GM19397 (cell line): ENCODE data around the gene ZNF165.
A peak's percentile ranks its signal among the peaks of the same experiment; 100 is the strongest.
"Not testable (repeated sequence)": the region's sequence is repeated elsewhere in the genome, so short reads cannot be mapped to it uniquely, and the experiment has no call there.

Experiments
- ATAC-seq: cut with Tn5 transposase; IDR thresholded peaks from one replicate; pipeline ENCODE4 v1.9.1; 2021; ENCODE audit warnings: mild to moderate bottlenecking, moderate library complexity; ENCODE audit not compliant: unreplicated experiment

The ZNF165 gene

DNA sequence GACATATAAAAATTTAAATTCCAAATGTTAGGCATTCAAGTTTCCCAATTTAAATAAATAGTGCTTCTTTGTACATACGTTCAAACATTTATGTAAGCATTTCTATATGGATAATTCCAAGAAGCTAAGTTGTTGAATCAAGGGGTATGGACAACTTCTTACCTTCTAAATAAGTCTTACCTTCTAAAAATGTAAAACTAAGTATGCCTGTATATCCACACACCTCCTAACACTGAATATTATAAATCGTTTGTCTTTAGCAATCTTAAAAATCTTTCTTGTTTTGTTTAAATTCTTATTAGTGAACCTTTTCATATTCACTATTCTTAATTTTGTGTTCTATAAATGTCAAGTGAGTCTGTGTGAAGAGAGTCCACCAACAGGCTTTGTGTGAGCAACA is 41.5 kb downstream of the ZNF165 start:
- no peak for ATAC-seq

DNA sequence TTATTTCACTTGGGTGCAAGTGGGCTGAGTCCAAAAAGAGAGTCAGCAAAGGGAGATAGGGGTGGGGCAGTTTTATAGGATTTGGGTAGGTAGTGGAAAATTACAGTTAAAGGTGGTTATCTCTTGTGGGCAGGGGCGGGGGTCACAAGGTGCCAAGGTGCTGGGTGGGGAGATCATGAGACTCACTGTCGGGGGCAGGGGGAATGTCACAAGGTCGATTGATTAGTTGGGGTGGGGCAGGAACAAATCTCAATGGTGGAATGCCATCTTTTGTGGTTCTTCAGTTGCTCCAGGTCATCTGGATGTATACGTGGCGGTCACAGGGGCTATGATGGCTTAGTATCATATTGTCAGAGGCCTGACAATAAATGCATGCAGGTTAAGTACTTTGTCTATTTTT is 41.9 kb downstream of the ZNF165 start:
- not testable (repeated sequence) for ATAC-seq

DNA sequence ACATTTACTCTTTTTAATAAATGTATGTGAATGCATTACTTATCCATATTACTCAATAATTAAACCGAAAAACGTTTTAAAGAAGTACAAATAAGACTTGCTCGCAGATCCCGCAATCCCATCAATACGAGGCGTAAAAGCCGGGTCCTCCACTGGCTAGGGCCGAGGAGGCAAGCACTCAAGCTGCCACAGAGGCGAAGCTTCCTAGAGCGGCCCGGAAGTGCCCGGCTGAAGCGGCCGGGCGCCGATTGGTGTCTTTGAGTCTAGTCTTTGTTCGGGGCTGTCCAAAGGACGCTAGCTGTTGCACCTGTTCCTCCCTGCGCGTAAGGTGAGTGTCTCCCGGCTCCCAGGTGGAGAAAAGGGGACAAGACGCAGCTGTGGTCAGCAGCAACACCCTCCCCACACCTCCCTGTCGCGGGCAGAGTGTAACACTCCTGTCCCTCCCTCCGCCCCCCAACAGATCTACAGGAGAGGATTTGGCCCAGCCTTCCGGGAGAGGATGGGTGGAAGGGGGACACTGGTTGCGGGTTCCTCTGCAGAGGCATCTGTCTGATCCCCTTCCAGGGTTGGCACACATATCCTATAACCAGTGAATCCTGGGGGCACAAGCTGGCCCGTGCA is 44.1 kb downstream of the ZNF165 start, which contains the start of gene ZSCAN16:
Gene ZSCAN16, plus strand, starts transcription at position 260 of the 621 bp plus-strand sequence. CDS start 835 bp downstream, outside the sequence.
- ATAC-seq: peak; percentile 96

DNA sequence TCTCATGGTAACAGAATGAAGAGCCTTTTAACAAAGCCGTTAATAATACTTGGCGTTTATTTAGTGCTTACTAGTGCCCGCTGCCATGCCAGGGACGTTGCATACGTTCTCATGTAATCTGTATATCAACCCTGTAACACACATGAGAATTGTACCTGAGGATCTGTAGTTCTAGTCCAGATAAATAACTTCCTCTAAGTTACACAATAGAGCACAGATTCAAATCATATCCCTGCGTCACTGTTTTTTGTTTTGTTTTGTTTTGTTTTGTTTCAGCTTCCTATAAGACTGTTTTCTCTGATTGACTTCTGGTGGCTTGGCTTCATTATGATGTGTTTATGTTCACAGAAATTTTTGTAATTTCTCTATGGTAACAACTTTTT is 44.6 kb downstream of the ZNF165 start:
- ATAC-seq: no peak

DNA sequence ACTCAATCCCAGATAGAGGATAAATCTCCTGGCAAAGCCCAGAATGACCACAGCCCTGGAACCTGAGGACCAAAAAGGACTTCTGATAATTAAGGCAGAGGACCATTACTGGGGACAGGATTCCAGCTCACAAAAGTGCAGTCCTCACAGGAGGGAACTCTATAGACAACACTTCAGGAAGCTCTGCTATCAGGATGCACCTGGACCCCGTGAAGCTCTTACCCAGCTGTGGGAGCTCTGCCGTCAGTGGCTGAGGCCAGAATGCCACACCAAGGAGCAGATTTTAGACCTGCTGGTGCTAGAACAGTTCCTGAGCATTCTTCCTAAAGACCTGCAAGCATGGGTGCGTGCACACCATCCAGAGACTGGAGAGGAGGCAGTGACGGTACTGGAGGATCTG is 45.0 kb downstream of the ZNF165 start:
- no peak for ATAC-seq

DNA sequence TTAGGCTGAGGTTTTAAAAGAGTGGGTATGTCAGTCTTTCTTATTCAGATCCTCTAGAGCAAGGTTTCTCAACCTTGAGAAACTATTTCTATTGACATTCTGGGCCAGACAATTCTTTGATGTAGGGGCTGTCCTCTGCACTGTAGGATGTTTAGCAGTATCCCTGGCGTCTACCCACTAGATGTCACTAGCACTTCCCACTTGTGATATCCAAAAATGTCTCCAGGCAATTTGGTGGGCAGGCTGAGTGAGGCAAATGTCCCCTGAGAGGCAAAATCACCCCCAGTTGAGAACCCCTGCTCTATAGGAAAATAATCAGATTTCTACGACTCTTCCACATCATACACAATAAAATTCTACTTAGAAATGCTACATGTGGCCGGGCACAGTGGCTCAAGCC is 53.6 kb downstream of the ZNF165 start:
- no peak for ATAC-seq

DNA sequence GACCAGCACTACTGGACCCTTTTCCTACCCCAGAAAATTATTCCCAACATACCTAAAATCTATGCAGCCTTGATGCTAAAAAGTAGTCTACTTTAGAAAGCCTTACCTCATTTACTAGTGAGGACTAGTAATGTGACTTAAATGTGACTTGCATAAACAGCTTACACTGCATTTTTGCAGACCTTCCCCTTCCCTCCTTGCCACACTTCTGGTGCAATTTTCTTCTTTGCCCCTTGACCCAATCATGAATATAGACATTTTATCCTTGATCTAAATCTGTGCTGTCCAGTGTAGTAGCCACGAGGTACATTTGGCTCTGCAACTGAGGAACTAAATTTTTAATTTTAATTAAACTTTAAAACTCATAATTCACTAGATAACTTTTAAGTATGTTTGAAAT is 54.3 kb downstream of the ZNF165 start:
- ATAC-seq: no peak

DNA sequence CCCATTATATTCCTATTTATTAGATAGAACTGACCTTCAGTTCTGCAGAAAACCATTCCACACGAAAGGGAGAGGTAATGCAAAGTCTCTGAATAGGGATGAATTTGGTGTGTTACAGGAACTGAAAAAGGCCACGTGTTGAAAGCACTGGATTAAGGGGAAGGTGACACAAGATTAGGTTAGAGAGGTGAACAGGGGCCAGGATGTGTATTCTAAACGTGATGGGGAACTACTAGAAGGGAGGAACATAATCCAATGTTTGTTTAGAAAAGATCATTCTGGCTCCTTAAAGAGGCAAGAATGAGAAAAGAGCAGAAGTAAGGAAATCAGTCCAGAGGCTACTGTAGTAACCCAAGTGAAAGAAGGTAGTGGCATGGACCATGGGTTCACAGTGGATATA is 55.0 kb downstream of the ZNF165 start:
- no peak for ATAC-seq

DNA sequence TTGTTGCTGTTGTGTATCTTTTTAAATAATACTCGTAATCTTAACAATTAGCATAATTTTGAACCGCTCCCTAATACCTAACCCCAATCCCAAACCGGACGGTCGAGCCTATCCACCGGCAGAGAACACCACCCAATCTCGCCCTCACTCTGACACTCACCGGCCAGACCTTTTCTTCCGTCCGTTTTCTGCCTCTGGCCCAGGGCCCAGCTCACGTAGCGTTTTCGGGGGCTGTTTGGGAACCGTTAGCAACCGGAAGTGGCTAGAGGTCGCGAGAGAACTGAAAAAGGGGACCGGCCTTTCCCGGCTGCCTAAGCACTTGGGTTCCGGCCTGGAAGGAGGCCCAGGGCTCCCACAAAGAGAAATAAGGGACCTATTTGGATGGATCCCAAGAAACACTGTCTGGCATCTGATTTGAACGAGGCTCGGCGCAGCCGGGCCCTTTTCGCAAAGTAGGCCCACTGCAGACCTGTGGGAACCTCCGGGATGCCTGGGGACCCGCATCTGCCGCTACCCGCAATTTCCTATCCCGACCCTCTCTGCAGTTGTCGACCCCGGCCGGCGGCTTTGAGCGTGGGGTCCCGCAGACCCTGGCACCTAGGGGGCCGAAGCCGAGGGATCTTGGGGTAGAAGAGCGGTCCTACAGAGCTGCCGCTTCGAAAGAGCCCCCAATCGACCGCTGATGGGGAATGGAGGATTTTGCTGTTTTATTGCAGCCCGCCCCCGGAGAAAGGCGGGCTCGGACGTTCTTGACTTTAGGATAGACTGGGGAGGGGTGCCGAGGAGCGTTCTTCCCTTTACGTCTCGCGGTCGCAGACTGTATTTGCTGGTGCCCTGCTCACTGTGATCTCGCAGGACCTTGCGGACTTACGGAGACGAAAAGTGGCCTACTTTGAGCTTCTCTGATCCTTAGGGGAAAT is 56.5 kb downstream of the ZNF165 start:
- ATAC-seq: peak; percentile 54

DNA sequence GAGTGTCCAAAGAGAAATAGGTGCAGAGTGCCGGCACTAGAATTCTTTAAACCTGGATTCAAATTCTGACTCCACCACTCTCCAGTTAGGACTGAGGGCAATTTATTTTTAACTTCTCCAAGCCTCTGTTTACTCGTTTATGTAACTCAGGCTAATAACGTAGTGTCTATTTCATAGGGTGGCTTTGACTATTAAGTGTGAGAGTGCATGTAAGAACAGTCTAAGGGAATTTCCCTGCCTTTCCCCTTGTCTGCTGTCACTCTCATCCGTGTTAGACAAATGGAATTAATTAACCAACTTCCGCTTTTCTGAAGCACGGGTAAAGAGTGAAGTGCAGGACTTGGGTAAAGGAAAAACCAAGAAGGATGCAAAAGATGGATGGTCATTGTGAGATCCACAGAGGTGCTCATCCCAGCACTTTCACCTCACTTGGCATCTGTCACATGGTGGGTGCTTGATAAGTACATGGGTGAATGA is 57.2 kb downstream of the ZNF165 start:
- no peak for ATAC-seq
